Ascending aorta (tissue), 2 donors: ENCODE measurements around the gene FNDC10. TPM values are rescaled to one million over a fixed set of nuclear protein-coding genes. Genes with fewer than 3 reads are reported as not detected.

Experiments used
- DNase-seq, 2 donors: peaks; one replicate each; pipeline ENCODE4 v3.0.0-alpha.2; 2019; ENCODE audit warnings: low spot score in 2 of 2
- H3K27ac ChIP-seq, 2 donors: fragments of 200-600 bp; sonication (generic); one replicate each; pipeline ENCODE4 v1.5.1; 2016 to 2017; ENCODE audit warnings: mild to moderate bottlenecking in 1 of 2
- H3K27me3 ChIP-seq: fragments of 200-600 bp; sonication (generic); one replicate; pipeline ENCODE4 v1.5.1; 2017
- H3K36me3 ChIP-seq, 2 donors: fragments of 200-600 bp; sonication (generic); one replicate each; pipeline ENCODE4 v1.5.1; 2016
- H3K4me1 ChIP-seq, 2 donors: fragments of 200-600 bp; sonication (generic); one replicate each; pipeline ENCODE4 v1.5.1; 2016 to 2017; ENCODE audit warnings: mild to moderate bottlenecking in 1 of 2
- H3K4me3 ChIP-seq, 2 donors: fragments of 200-600 bp; sonication (generic); one replicate each; pipeline ENCODE4 v1.5.1; 2016 to 2017; ENCODE audit warnings: mild to moderate bottlenecking in 1 of 2
- H3K9me3 ChIP-seq, 2 donors: fragments of 200-600 bp; sonication (generic); one replicate each; pipeline ENCODE4 v1.5.1; 2016
- CTCF ChIP-seq, 3 experiments: fragments of 200-600 bp in 2 of 3; fragments of 450-650 bp in 1 of 3; sonication (generic) in 2 of 3; IDR thresholded peaks; one replicate each; pipeline ENCODE4 v1.5.1; 2016 to 2019; ENCODE audit warnings: antibody characterized with exemption in 3 of 3, mild to moderate bottlenecking in 1 of 3, moderate library complexity in 1 of 3
- intact Hi-C: fragments of 100-400 bp; cut with DNase I; formaldehyde crosslinking; loops from one replicate; pipeline ENCODE4 v1.15.1; 2023
- total RNA-seq: library from RNA; depleted of rRNA; stranded (reverse); fragments of >200 nt; gene quantifications from one replicate; pipeline ENCODE4 v1.1.0, GENCODE V29; 2016

The FNDC10 gene
- total RNA-seq, 1 donor from 2014 or later, result 1.8 TPM

GRCh38 chr1:1603671-1604373 is 3.9 kb upstream of the FNDC10 start:
- no peak for DNase-seq
- intact Hi-C loops, result no loop called here
- TF ChIP-seq CTCF (IDR thresholded peaks at IDR 0.05), result no peak
- H3K27ac ChIP-seq, result no peak overlapping the region
- H3K4me1 ChIP-seq, result peaks cover 4 to 5% of the 10 kb centered on the region in 2 donors
- H3K9me3 ChIP-seq, result no peaks in the 10 kb centered on the region
- no peaks in the 10 kb centered on the region for H3K36me3 ChIP-seq
- H3K27me3 ChIP-seq, result peaks cover 6% of the 10 kb centered on the region
- no peak overlapping the region for H3K4me3 ChIP-seq

GRCh38 chr1:1602968-1603506 is 3.1 kb upstream of the FNDC10 start:
- intact Hi-C loops, result no loop called here
- Histone ChIP-seq H3K36me3 (no peaks in the 10 kb centered on the region), H3K27ac (no peak overlapping the region), H3K4me3 (no peak overlapping the region), H3K4me1 (peaks cover 4 to 5% of the 10 kb centered on the region in 2 donors), H3K9me3 (no peaks in the 10 kb centered on the region), H3K27me3 (peaks cover 6% of the 10 kb centered on the region)
- no peak for TF ChIP-seq CTCF (IDR thresholded peaks at IDR 0.05)
- DNase-seq, result no peak

GRCh38 chr1:1602304-1602967 is 2.5 kb upstream of the FNDC10 start:
- Histone ChIP-seq H3K36me3 (no peaks in the 10 kb centered on the region), H3K4me1 (peaks cover 4 to 5% of the 10 kb centered on the region in 2 donors), H3K27ac (no peak overlapping the region), H3K4me3 (no peak overlapping the region), H3K27me3 (peaks cover 6% of the 10 kb centered on the region), H3K9me3 (no peaks in the 10 kb centered on the region)
- intact Hi-C loops, result no loop called here
- TF ChIP-seq CTCF (IDR thresholded peaks at IDR 0.05), result no peak
- DNase-seq, result no peak

GRCh38 chr1:1601564-1602303 is 1.8 kb upstream of the FNDC10 start:
- intact Hi-C loops, result no loop called here
- no peak for TF ChIP-seq CTCF (IDR thresholded peaks at IDR 0.05)
- no peak overlapping the region for H3K27ac ChIP-seq
- H3K4me1 ChIP-seq, result peaks cover 4 to 5% of the 10 kb centered on the region in 2 donors
- H3K9me3 ChIP-seq, result no peaks in the 10 kb centered on the region
- no peak overlapping the region for H3K4me3 ChIP-seq
- H3K27me3 ChIP-seq, result peaks cover 6% of the 10 kb centered on the region
- no peaks in the 10 kb centered on the region for H3K36me3 ChIP-seq
- no peak for DNase-seq

GRCh38 chr1:1600861-1601563 is 1.1 kb upstream of the FNDC10 start:
- intact Hi-C loops, result no loop called here
- Histone ChIP-seq H3K4me1 (peaks cover 4 to 5% of the 10 kb centered on the region in 2 donors), H3K36me3 (no peaks in the 10 kb centered on the region), H3K4me3 (peak overlapping the region in 1 of 2 donors; percentile 60), H3K9me3 (no peaks in the 10 kb centered on the region), H3K27me3 (peaks cover 6% of the 10 kb centered on the region), H3K27ac (no peak overlapping the region)
- no peak for TF ChIP-seq CTCF (IDR thresholded peaks at IDR 0.05)
- no peak for DNase-seq
